C4-2B (cell line): Measurements from ENCODE around the gene PLCXD1.

Source experiments
- CTCF ChIP-seq: fragments of 450-650 bp; conservative IDR thresholded peaks from 2 replicates; pipeline ENCODE4 v1.5.1; 2017; ENCODE audit warnings: mild to moderate bottlenecking
- ZFX ChIP-seq: fragments of 450-650 bp; IDR thresholded peaks from 2 replicates; pipeline ENCODE4 v1.6.1; 2017

- TF ChIP-seq CTCF, result no peak
- TF ChIP-seq ZFX, result no peak
Observed at GRCh38 chrX:307261-308111, 26.3 kb downstream of the PLCXD1 start.
